ENCODE results near the gene CAPS2.
A peak's percentile ranks its signal among the peaks of the same experiment; 100 is the strongest.

DNA sequence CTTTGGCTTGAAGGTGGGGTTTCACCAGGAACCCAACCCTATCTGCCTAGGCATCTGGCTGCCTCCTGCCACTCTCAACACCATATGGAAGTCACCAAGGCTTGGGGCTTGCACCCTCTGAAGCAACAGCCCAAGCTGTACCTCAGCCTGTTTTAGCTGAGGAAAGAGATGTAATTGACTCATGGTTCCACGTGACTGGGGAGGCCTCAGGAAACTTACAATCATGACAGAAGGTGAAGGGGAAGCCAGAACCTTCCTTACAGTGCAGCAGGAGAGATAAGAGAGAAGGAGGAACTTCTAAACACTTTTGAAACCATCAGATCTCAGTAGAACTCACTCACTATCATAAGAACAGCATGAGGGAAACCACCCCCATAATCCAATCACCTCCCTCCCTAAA lies 31.3 kb upstream of the CAPS2 start:
- TF ChIP-seq, protein P1, sequence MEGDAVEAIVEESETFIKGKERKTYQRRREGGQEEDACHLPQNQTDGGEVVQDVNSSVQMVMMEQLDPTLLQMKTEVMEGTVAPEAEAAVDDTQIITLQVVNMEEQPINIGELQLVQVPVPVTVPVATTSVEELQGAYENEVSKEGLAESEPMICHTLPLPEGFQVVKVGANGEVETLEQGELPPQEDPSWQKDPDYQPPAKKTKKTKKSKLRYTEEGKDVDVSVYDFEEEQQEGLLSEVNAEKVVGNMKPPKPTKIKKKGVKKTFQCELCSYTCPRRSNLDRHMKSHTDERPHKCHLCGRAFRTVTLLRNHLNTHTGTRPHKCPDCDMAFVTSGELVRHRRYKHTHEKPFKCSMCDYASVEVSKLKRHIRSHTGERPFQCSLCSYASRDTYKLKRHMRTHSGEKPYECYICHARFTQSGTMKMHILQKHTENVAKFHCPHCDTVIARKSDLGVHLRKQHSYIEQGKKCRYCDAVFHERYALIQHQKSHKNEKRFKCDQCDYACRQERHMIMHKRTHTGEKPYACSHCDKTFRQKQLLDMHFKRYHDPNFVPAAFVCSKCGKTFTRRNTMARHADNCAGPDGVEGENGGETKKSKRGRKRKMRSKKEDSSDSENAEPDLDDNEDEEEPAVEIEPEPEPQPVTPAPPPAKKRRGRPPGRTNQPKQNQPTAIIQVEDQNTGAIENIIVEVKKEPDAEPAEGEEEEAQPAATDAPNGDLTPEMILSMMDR (IDR thresholded peaks at IDR 0.05; ENCODE audit: insufficient read depth, low read length), result no peak
- TF ChIP-seq POLR2AphosphoS5 (IDR thresholded peaks at IDR 0.05; ENCODE audit: low read depth), result 0 out of 2 replicates have a peak, but pooled peaks have one; percentile 41
- no peak for TF ChIP-seq REST (IDR thresholded peaks at IDR 0.05; ENCODE audit: insufficient replicate concordance, low read depth)
- no peak for TF ChIP-seq SPI1 (IDR thresholded peaks at IDR 0.05; ENCODE audit: borderline replicate concordance, low read depth)

Measured in HL-60 (cell line).